GM18907 (cell line): ENCODE results near the gene COL5A1.

ENCODE experiments used
- ATAC-seq: cut with Tn5 transposase; IDR thresholded peaks from one replicate; pipeline ENCODE4 v1.9.1; 2021; ENCODE audit warnings: mild to moderate bottlenecking, moderate library complexity; ENCODE audit not compliant: unreplicated experiment

The COL5A1 gene

GRCh38 chr9:134867917-134868750, 226.5 kb downstream of the COL5A1 start:
- ATAC-seq: no peak

DNA sequence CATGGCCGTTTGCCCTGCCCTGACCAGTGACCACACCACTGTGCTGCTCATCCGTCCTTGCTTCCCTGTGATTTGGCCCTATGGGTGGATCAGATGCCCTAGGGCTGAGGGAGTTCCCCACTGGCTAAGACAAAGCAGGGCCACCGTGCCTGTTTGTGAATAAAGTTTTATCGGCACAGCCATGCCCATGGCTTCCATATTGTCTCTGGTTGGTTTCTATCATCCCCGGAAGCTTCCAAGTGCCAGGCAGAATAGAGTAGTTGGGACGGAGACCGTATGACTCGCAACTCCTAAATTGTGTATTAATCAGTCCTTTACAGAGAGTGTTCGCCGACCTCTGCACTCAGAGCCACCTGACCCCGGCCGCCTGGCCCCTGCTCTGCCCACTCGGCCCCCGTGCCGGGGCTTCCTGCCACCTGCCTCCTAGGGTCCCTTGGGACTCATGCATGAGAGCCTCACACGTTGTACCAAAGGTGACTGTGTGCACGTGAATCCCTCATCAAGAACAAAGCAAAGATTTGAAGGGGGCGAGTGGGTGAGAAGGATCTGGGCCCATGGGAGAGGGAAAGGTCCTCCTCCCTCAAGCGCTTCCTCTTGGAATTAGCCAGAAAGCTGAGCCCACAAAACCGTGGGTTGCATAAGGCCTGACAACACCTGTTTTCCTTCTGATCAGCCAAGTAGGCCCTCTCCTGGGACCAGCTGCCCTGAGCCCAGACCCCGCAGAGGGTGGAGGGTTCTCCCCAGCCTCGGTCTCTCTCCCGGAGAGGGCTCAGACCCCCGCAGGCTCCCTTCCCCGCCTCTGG, 227.3 kb downstream of the COL5A1 start:
- no peak for ATAC-seq

DNA sequence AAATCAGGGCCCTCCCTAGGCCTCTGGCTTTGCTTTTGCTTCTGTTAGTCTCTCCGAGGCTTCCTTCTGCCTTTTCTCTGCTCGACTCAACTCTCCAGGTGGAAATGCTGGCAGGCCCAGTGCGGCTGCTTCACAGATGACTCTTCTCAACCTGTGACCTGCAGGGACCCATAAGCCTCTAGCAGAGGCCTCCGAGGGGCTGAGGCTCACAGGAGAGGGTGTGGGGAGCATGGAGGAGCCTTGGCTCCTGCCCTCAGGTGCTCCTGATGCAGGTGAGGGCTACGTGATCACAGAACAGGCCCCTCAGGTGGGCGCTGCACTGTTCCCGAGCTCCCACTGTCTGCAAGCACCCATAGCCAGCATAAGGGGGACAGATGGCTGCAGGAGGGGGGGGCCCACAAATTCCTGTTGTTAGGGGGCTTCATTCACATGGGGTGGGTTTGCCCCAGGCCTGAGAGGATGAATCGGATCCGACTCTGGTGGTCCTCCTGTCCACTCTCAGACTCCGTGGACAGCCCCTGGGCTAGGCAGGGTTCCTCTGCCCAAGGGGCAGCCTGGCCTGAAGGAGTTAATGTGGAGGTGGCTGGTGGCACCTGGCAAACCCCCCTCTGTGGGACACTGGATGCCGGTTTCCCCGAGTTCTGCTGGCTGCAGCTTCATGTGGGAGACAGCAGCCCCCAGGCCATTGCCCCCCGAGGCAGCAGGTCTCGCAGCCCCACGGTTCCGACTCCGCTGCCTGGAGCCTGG, 228.1 kb downstream of the COL5A1 start:
- ATAC-seq: no peak

DNA sequence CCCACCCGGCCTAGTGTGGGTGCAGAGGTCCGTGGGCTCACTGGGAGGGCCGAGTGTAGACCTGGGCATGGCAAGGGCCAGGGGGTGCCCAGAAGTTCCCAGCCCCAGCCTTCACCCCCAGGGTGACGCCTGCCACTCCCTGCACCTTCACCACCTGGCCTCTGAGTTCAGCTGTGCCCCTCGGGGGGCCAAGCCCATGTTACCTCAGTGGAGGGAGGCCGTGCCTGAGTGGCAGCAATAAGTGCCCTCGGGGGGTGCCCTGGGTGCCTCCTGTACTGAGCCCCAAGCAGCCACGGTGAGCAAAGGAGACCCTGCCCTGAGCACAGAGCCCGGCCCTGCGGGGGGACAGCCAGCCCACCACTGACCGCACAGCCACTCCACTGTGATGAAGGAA, 228.7 kb downstream of the COL5A1 start:
- no peak for ATAC-seq

- ATAC-seq: no peak
These were observed 229.4 kb downstream of the COL5A1 start for GRCh38 chr9:134870746-134871662.

- no peak for ATAC-seq
These were observed 230.2 kb downstream of the COL5A1 start for GRCh38 chr9:134871697-134872340.

GRCh38 chr9:134872482-134873231, 231.1 kb downstream of the COL5A1 start:
- ATAC-seq: no peak

DNA sequence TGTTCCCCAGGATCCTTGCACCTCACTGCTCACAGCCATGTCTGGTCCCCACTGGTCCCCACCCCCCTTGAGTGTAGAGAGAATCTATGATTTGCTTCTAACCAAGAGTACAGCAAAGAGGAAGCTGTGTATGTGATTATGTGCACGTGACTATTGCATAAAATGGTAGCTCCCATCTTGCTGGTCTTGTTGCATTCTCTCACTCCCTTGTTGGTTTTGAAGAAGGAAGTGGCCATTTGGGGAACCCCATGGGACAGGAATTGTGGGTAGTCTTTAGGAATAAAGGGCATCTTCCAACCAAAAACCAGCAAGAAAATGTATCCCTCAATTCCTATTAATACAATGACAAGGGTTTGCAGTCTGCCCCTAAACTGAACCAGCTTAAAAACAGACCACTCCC, 233.8 kb downstream of the COL5A1 start:
- no peak for ATAC-seq

GRCh38 chr9:134877541-134877940, 235.9 kb downstream of the COL5A1 start:
- ATAC-seq: no peak

DNA sequence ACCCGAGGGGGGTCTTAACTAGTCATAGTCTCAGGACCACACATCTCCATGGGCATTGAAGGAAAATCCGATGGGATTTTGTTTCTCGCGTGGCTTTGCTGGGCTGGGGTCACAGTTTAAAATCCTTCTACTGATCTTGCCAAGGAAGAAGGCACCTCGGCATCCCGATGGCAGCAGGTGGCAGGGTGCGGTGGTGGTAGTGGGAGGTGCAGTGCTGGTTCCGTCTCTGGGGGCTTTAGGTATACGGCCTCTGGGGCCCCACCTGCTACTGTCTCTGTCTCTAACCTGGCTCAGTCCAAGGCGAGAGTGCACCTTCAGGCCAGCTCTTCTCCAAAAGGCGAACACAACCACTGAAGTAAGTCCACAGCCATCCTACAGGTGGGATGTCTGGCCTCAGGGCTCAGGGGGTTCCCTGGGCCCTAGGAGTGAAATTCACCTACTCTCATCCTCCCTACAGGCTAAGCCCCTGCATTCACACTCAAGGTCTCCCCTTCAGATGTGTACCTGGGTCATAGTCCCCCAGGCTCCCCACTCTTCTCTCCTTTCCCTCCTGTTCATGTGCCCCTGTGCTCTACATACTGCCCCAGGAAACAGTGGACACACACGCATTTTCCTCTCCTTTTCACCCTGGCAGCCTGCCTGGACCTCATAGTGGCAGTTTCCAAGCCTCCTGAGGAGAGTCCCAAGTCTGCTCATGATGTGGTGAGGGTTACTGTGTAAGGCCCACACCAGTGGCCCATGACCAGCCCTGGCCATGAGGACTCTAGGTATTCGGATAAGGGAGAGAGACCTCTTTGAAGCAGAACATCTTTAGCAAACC, 238.3 kb downstream of the COL5A1 start:
- ATAC-seq: no peak

DNA sequence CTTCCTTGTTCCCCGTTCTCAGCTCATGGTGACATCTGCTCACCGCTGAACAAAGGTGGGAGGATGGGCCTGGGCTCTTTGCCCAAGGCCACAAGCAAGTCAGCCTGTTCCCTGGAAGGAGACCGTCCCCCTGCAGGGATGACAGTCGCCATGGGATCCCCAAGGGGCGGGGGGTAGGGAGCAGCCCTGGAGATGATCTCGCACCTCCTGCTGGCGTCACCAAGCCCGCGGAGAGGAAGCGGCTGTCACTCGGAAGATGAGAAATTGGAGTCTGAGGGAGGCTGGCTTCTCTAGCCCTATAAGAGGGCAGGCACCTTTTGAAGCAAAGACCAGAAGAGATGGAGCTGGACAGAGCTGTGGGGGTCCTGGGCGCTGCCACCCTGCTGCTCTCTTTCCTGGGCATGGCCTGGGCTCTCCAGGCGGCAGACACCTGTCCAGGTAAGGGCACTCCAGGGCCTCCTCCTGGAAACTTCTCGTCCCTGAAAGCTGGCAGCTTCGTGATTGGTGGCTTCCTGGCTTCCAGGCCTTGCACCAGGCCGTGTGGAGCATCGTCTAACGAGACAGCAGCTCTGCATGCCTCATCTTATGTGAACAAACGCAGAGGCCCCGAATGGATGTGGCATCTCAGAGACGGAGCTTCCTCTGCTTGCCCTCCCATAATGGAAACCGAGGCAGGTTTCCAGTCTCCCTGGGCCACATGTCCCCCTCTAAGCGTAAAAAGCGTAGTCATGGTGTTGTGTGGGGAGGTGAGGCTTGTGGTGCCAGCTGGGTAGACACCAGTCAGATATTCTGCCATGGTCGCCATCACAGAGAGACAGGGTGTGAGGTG, 239.1 kb downstream of the COL5A1 start, which contains the start of gene FCN2:
TSS of gene FCN2 (plus strand) at position 327 of the 829 bp plus-strand sequence. CDS start at position 339, 12 bp downstream.
- ATAC-seq: no peak

- no peak for ATAC-seq
These were observed 239.7 kb downstream of the COL5A1 start for GRCh38 chr9:134881313-134881670.

- ATAC-seq: no peak
These were observed 240.7 kb downstream of the COL5A1 start for GRCh38 chr9:134882204-134882785.

DNA sequence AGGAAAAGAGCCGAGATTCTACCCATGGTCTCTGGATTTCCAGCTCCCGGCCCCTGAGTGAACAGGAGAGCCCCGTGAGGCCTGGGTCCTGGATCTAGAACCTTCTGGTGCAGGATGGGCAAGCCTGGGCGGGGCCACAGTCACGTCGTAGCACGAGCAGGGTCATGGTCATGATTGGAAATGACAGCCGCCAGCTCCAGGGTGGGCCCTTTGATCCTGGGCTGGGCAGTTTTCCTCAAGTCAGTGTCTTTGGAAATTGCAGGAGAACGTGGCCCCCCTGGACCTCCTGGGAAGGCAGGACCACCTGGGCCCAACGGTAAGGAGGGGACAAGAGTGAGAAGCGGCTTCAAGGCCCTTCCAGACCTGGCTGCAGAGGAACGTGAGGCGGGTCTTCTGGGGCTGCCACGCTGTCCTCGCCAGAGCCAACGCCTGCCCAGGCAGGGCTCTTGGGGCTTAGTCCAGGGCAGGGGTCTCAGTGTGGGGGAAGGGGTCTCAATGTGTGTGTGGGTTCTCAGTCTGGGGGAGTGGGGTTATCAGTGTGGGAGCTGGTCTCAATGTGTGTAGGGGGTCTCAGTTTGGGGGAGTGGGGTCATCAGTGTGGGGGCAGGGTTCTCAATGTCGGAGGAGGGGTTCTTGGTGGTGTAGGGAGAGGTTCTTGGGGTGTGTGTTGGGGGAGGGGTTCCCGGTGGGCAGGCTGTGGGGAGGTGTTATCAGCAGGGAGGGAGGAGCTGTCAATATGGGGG, 241.6 kb downstream of the COL5A1 start:
- no peak for ATAC-seq

- no peak for ATAC-seq
These were observed 242.9 kb downstream of the COL5A1 start for GRCh38 chr9:134884492-134884891.

GRCh38 chr9:134885001-134885678, 243.5 kb downstream of the COL5A1 start:
- ATAC-seq: no peak
